ENCODE results near the gene SIX1. TPM values are rescaled to one million over a fixed set of nuclear protein-coding genes. Genes with fewer than 3 reads are reported as not detected.
A peak's percentile ranks its signal among the peaks of the same experiment; 100 is the strongest.

SIX1 gene
- total and polyA plus RNA-seq, 2 of the 4 experiments (the other 2 are of a cell fraction): 7.7 to 15.0 TPM

GRCh38 chr14:60655898-60656685, 6.8 kb upstream of the SIX1 start:
- peak overlapping the region; percentile 44 for H2AK5ac ChIP-seq (ENCODE audit: low read depth, low read length)
- ChIA-PET POLR2A (ENCODE audit: unreplicated experiment) (interaction anchor here (0.5 kb wide), 1 partner anchor 66 kb away, joined by 7 read pairs; no protein-coding TSS in a partner anchor), CTCF (interaction anchor here (1.0 kb wide), 1 partner anchor 13 kb away, joined by 3 read pairs; no protein-coding TSS in a partner anchor)
- ATAC-seq (ENCODE audit: low read depth): no peak
- H4K8ac ChIP-seq (ENCODE audit: low read depth in 2 of 2, low read length in 2 of 2): peak overlapping the region; percentile 94 to 96; a peak in 2 of 4 replicates
- dilution Hi-C loops (cut with HindIII; ENCODE audit: low sequenced_read_pairs, unreplicated experiment): no loop called here
- H4K91ac ChIP-seq (ENCODE audit: insufficient read depth, low read depth, low read length): peak overlapping the region; percentile 97; the same call in 1 of the 2 replicates
- H4K5ac ChIP-seq (ENCODE audit: low read depth, low read length): peak overlapping the region; percentile 22
- peak overlapping the region; percentile 37; the same call in 1 of the 3 replicates for H2BK15ac ChIP-seq (ENCODE audit: low read depth, low read length)
- H2BK120ac ChIP-seq (ENCODE audit: low read depth, low read length): peak overlapping the region; percentile 66
- no peaks in the 10 kb centered on the region; the same call in 1 of the 2 replicates for H3K27me3 ChIP-seq (ENCODE audit: control insufficient read depth, insufficient read depth, low read length)
- peak overlapping the region; percentile 96 for H3K27ac ChIP-seq (ENCODE audit: insufficient read depth, low read length)
- H3K56ac ChIP-seq (ENCODE audit: extremely low read depth, insufficient read depth, low read length): no peak overlapping the region
- WGBS, 2 experiments (ENCODE audit: extremely low coverage in 2 of 2, insufficient read length in 1 of 2): 68% methylated on average over 11 of the region's 36 CpGs; no CpG with 5 or more reads in 1 of the 2 experiments
- no peaks in the 10 kb centered on the region for H3K36me3 ChIP-seq (ENCODE audit: control insufficient read depth, insufficient read depth, low read length)
- no TSS peak for BruUV-seq (replicated peaks)
- intact Hi-C loops (cut with micrococcal nuclease): no loop called here
- H3K14ac ChIP-seq (replicated peaks; ENCODE audit: low read depth, low read length): peak overlapping the region; percentile 30; the same call in 1 of the 2 replicates
- TF ChIP-seq CHD1 (IDR thresholded peaks at IDR 0.05; ENCODE audit: low read depth, low read length) (no peak), SMC3 (IDR thresholded peaks at IDR 0.05; ENCODE audit: low read depth, low read length) (no peak), BHLHE40 (IDR thresholded peaks at IDR 0.05; ENCODE audit: low read depth, low read length) (no peak), MAFK (IDR thresholded peaks at IDR 0.05; ENCODE audit: low read depth, low read length) (no peak), RCOR1 (IDR thresholded peaks at IDR 0.05; ENCODE audit: insufficient replicate concordance, low read length) (no peak), USF2 (IDR thresholded peaks at IDR 0.05; ENCODE audit: low read depth, low read length) (no peak), NFE2L2 (IDR thresholded peaks at IDR 0.05; ENCODE audit: low read depth, low read length) (no peak), MXI1 (IDR thresholded peaks at IDR 0.05; ENCODE audit: borderline replicate concordance, low read depth, low read length) (no peak), POLR2A (IDR thresholded peaks at IDR 0.05; ENCODE audit: low read depth, low read length) (no peak), CEBPB (IDR thresholded peaks at IDR 0.05; ENCODE audit: low read depth, low read length) (no peak), RFX5 (IDR thresholded peaks at IDR 0.05; ENCODE audit: low read depth, low read length) (no peak)
- TF ChIP-seq, protein P1, sequence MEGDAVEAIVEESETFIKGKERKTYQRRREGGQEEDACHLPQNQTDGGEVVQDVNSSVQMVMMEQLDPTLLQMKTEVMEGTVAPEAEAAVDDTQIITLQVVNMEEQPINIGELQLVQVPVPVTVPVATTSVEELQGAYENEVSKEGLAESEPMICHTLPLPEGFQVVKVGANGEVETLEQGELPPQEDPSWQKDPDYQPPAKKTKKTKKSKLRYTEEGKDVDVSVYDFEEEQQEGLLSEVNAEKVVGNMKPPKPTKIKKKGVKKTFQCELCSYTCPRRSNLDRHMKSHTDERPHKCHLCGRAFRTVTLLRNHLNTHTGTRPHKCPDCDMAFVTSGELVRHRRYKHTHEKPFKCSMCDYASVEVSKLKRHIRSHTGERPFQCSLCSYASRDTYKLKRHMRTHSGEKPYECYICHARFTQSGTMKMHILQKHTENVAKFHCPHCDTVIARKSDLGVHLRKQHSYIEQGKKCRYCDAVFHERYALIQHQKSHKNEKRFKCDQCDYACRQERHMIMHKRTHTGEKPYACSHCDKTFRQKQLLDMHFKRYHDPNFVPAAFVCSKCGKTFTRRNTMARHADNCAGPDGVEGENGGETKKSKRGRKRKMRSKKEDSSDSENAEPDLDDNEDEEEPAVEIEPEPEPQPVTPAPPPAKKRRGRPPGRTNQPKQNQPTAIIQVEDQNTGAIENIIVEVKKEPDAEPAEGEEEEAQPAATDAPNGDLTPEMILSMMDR (conservative IDR thresholded peaks at IDR 0.05; ENCODE audit: low read depth, low read length): no peak
- no peaks in the 10 kb centered on the region for H3K9me1 ChIP-seq (ENCODE audit: insufficient read depth, low read length)
- H3K4me2 ChIP-seq (ENCODE audit: low read depth, low read length): peak overlapping the region; percentile 13; the same call in 1 of the 2 replicates
- H3K4ac ChIP-seq (ENCODE audit: low read depth, low read length): peak overlapping the region; percentile 74
- H3K9me3 ChIP-seq (ENCODE audit: control insufficient read depth, insufficient read depth, low read length): no peaks in the 10 kb centered on the region
- no peak overlapping the region for H3K4me3 ChIP-seq (ENCODE audit: insufficient read depth, low read depth, low read length)
- peak overlapping the region; percentile 43 for H3K18ac ChIP-seq (ENCODE audit: low read depth, low read length)
- DNase-seq: peak; percentile 25
- H3K9ac ChIP-seq (ENCODE audit: low read depth, low read length): peak overlapping the region; percentile 26
- H2AK9ac ChIP-seq (replicated peaks; ENCODE audit: low read depth, low read length, poor library complexity): peak overlapping the region; percentile 68
- peak overlapping the region; percentile 74 for H3K23ac ChIP-seq (ENCODE audit: low read depth, low read length)
- in situ Hi-C loops (cut with MboI; ENCODE audit: low sequenced_read_pairs): no loop called here
- peak overlapping the region; percentile 2; the same call in 1 of the 2 replicates for H2BK20ac ChIP-seq (ENCODE audit: low read depth, low read length)
- peaks cover 19% of the 10 kb centered on the region for H3K4me1 ChIP-seq (ENCODE audit: control insufficient read depth, insufficient read depth, low read length)
- H2BK5ac ChIP-seq (ENCODE audit: low read depth, low read length, poor library complexity, severe bottlenecking): peak overlapping the region; percentile 87
- peaks cover 2 to 13% of the 10 kb centered on the region in 2 experiments; a peak in 2 of 4 replicates for H3K79me1 ChIP-seq (ENCODE audit: low read depth in 1 of 2, low read length in 2 of 2)
- peak overlapping the region; percentile 92 for H2AFZ ChIP-seq (replicated peaks; ENCODE audit: low read length, poor library complexity)
- no peaks in the 10 kb centered on the region for H4K20me1 ChIP-seq (ENCODE audit: insufficient read depth, low read length)
